SK-N-MC (cell line): Measurements from ENCODE around the gene CAV2.

Source experiments
- EZH2 ChIP-seq: fragments of 200-600 bp; sonication (generic); IDR thresholded peaks from one replicate; pipeline ENCODE4 v1.6.1; 2017; ENCODE audit warnings: antibody characterized with exemption
- POLR2AphosphoS5 ChIP-seq: IDR thresholded peaks from 2 replicates; pipeline ENCODE4 v1.6.1; 2012; ENCODE audit warnings: mild to moderate bottlenecking, low read depth, low read length, borderline replicate concordance

- TF ChIP-seq POLR2AphosphoS5 = no peak; the same call in 1 of the 2 replicates
- TF ChIP-seq EZH2 = no peak
These were observed 52.2 kb downstream of the CAV2 start for GRCh38 chr7:116551692-116552091.
